ENCODE data around the gene TNFRSF1B. TPM values are rescaled to one million over a fixed set of nuclear protein-coding genes. Genes with fewer than 3 reads are reported as not detected.

Gene TNFRSF1B
- total and polyA plus RNA-seq, 9 of the 15 experiments (the other 6 are each of a cell fraction or from before 2014, with no cell fraction given): 8.8 to 91.3 (median 36.0) TPM

DNA sequence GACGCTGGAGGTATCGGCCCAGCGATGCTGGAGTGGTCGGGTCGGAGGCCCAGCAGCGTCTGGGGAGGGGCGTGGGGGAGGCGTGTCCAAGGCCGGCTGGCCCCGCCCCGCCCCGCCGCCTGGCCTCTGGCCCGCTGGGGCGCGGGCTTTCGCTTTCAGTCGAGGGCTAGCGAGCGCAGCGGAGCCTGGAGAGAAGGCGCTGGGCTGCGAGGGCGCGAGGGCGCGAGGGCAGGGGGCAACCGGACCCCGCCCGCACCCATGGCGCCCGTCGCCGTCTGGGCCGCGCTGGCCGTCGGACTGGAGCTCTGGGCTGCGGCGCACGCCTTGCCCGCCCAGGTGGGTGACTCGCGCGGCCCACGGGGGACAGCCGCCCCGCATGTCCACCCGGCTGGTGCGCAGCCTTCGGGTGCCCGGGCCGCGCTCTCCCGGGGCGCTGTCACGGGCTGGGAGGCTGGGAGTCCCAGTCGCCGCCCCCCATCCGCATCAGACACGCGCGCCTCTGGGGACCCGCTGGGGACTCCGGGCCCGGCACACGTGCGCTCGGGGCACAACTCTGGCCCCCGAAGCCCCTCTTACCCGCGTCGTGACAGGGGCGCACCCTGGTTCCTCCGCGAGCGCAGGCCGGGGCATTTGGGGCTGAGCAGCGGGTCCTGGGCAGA, at the start of gene TNFRSF1B (continued):
- TF ChIP-seq PHF8 (IDR thresholded peaks at IDR 0.05; ENCODE audit: borderline replicate concordance, low read length) (peak; percentile 90; the same call in 1 of the 2 replicates), WHSC1 (IDR thresholded peaks at IDR 0.05; ENCODE audit: low read length) (no peak), FOXA3 (CRISPR knock-in tag; conservative IDR thresholded peaks at IDR 0.05 in 1 of 2, IDR thresholded peaks at IDR 0.05 in 1 of 2) (peak in 1 of 2 experiments; percentile 47; a peak in 2 of 4 replicates), CBX8 (IDR thresholded peaks at IDR 0.05; ENCODE audit: borderline replicate concordance, extremely low read depth, low read depth, low read length, poor library complexity, severe bottlenecking) (no peak), SNIP1 (IDR thresholded peaks at IDR 0.05; ENCODE audit: low read depth) (no peak), ATF7 (IDR thresholded peaks at IDR 0.05) (peak; percentile 63), HDAC1 (IDR thresholded peaks at IDR 0.05) (peak in 1 of 2 experiments; percentile 31; a peak in 1 of 4 replicates), XRCC5 (IDR thresholded peaks at IDR 0.05; ENCODE audit: low read depth, low read length) (no peak), HMG20A (CRISPR knock-in tag; conservative IDR thresholded peaks at IDR 0.05) (no peak), ZNF785 (CRISPR knock-in tag; IDR thresholded peaks at IDR 0.05) (no peak), SUPT5H (IDR thresholded peaks at IDR 0.05) (no peak), TGIF2 (CRISPR knock-in tag; IDR thresholded peaks at IDR 0.05) (peak; percentile 95), CCAR2 (IDR thresholded peaks at IDR 0.05; ENCODE audit: low read depth, low read length) (no peak)
- TF ChIP-seq, protein P1, sequence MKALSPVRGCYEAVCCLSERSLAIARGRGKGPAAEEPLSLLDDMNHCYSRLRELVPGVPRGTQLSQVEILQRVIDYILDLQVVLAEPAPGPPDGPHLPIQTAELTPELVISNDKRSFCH (CRISPR knock-in tag; IDR thresholded peaks at IDR 0.05): no peak
- TF ChIP-seq, protein P1 (tag; IDR thresholded peaks at IDR 0.05): peak; percentile 85
- TF ChIP-seq, protein P2, sequence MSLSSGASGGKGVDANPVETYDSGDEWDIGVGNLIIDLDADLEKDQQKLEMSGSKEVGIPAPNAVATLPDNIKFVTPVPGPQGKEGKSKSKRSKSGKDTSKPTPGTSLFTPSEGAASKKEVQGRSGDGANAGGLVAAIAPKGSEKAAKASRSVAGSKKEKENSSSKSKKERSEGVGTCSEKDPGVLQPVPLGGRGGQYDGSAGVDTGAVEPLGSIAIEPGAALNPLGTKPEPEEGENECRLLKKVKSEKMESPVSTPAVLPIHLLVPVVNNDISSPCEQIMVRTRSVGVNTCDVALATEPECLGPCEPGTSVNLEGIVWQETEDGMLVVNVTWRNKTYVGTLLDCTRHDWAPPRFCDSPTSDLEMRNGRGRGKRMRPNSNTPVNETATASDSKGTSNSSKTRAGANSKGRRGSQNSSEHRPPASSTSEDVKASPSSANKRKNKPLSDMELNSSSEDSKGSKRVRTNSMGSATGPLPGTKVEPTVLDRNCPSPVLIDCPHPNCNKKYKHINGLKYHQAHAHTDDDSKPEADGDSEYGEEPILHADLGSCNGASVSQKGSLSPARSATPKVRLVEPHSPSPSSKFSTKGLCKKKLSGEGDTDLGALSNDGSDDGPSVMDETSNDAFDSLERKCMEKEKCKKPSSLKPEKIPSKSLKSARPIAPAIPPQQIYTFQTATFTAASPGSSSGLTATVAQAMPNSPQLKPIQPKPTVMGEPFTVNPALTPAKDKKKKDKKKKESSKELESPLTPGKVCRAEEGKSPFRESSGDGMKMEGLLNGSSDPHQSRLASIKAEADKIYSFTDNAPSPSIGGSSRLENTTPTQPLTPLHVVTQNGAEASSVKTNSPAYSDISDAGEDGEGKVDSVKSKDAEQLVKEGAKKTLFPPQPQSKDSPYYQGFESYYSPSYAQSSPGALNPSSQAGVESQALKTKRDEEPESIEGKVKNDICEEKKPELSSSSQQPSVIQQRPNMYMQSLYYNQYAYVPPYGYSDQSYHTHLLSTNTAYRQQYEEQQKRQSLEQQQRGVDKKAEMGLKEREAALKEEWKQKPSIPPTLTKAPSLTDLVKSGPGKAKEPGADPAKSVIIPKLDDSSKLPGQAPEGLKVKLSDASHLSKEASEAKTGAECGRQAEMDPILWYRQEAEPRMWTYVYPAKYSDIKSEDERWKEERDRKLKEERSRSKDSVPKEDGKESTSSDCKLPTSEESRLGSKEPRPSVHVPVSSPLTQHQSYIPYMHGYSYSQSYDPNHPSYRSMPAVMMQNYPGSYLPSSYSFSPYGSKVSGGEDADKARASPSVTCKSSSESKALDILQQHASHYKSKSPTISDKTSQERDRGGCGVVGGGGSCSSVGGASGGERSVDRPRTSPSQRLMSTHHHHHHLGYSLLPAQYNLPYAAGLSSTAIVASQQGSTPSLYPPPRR (CRISPR knock-in tag; IDR thresholded peaks at IDR 0.05; ENCODE audit: borderline replicate concordance): 0 out of 2 replicates have a peak, but pooled peaks have one; percentile 3
- TF ChIP-seq, protein P3, sequence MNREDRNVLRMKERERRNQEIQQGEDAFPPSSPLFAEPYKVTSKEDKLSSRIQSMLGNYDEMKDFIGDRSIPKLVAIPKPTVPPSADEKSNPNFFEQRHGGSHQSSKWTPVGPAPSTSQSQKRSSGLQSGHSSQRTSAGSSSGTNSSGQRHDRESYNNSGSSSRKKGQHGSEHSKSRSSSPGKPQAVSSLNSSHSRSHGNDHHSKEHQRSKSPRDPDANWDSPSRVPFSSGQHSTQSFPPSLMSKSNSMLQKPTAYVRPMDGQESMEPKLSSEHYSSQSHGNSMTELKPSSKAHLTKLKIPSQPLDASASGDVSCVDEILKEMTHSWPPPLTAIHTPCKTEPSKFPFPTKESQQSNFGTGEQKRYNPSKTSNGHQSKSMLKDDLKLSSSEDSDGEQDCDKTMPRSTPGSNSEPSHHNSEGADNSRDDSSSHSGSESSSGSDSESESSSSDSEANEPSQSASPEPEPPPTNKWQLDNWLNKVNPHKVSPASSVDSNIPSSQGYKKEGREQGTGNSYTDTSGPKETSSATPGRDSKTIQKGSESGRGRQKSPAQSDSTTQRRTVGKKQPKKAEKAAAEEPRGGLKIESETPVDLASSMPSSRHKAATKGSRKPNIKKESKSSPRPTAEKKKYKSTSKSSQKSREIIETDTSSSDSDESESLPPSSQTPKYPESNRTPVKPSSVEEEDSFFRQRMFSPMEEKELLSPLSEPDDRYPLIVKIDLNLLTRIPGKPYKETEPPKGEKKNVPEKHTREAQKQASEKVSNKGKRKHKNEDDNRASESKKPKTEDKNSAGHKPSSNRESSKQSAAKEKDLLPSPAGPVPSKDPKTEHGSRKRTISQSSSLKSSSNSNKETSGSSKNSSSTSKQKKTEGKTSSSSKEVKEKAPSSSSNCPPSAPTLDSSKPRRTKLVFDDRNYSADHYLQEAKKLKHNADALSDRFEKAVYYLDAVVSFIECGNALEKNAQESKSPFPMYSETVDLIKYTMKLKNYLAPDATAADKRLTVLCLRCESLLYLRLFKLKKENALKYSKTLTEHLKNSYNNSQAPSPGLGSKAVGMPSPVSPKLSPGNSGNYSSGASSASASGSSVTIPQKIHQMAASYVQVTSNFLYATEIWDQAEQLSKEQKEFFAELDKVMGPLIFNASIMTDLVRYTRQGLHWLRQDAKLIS (CRISPR knock-in tag; IDR thresholded peaks at IDR 0.05): peak; percentile 30; the same call in 1 of the 2 replicates
- TF ChIP-seq, protein P4, sequence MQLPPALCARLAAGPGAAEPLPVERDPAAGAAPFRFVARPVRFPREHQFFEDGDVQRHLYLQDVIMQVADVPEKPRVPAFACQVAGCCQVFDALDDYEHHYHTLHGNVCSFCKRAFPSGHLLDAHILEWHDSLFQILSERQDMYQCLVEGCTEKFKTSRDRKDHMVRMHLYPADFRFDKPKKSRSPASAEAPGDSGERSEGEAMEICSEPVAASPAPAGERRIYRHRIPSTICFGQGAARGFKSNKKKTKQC (CRISPR knock-in tag; IDR thresholded peaks at IDR 0.05): peak; percentile 47; the same call in 1 of the 2 replicates
